GM12865 (cell line): ENCODE measurements around the gene B9D2.

ENCODE experiments used
- DNase-seq: peaks from one replicate; pipeline ENCODE4 v3.0.0; 2010; ENCODE audit warnings: low read depth
- H3K4me3 ChIP-seq: 2 replicates; pipeline ENCODE4 v1.5.1; 2011; ENCODE audit warnings: mild to moderate bottlenecking, low read depth, low read length, control low read depth
- TF ChIP-seq, protein P1 (sequence below): IDR thresholded peaks from 2 replicates; pipeline ENCODE4 v1.5.1; 2011; ENCODE audit warnings: low read length, control low read depth, low read depth, inconsistent platforms; ENCODE audit not compliant: insufficient read depth; ENCODE audit errors: missing control alignments

The B9D2 gene

DNA sequence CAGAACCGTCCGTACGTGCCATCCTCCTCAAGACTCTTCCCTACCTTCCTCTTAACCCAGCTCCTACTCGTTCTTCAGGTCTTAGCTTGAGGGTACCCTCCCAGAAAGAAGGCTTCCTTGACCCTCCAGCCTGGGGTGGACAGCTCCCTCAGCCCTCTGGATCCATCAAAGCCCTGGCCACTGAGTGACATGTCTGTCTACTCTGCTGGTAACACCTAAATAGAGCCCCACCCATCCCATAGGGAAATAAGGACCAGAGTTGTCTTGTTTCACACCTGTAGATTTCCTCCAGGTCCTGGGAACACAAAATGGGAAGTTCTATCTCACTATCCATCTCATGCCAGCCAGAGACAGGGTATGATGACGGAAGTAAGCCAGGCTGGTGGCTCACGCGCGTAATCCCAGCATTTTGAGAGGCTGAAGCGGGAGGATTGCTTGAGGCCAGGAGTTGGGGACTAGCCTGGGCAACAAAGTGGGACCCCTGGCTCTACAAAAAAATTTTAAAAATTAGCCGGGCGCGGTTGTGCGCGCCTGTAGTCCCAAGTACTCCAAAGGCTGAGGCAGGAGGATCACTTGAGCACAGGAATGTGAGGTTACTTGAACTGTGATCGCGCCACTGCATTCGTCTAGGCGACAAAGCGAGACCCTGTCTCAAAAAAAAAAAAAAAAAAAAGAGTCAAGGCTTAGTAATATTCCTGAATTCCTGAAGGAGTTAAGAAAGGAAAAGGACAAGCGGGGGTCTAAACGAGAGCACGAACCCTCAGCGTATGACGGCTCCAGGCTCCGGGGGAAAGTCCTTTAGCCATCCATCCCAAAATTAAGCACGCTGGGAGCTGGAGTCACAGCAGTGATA, 54.5 kb downstream of the B9D2 start:
- H3K4me3 ChIP-seq = peak overlapping the region; percentile 80
- TF ChIP-seq, protein P1, sequence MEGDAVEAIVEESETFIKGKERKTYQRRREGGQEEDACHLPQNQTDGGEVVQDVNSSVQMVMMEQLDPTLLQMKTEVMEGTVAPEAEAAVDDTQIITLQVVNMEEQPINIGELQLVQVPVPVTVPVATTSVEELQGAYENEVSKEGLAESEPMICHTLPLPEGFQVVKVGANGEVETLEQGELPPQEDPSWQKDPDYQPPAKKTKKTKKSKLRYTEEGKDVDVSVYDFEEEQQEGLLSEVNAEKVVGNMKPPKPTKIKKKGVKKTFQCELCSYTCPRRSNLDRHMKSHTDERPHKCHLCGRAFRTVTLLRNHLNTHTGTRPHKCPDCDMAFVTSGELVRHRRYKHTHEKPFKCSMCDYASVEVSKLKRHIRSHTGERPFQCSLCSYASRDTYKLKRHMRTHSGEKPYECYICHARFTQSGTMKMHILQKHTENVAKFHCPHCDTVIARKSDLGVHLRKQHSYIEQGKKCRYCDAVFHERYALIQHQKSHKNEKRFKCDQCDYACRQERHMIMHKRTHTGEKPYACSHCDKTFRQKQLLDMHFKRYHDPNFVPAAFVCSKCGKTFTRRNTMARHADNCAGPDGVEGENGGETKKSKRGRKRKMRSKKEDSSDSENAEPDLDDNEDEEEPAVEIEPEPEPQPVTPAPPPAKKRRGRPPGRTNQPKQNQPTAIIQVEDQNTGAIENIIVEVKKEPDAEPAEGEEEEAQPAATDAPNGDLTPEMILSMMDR = no peak
- peak; percentile 43 for DNase-seq

DNA sequence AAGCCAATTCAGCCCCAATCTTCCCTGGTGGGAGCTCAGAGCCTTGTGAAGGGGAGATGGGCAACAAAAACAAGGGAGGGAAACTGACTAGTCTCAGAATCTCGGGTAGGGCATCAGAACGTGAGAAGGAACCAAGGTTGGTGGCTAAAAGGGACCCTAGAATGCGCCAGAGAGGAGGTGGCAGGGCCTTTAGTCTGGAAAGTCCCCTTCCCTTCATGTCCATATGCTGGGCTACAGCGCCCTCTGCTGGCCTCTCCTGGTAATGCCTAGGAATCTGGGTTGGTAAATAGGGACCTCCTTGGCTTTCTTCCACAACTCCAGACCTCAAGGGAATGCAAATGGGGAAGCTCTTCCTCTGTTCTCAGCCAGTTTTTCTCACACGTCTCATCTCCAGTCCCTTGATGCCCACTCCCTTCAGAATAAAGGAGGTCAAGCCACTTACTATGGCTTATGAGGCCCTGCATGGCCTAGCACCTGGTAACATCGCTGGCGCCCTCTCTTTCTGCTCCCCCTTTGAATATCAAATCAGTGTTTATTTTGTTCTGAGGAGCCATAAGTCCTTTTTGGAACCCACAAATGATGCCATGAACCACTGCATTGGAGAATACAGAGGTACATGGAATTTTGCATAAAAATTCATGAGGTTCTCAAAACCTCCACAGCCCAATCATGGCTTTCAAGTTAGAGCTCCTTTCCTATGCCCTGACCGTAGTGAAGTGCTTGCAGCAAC, 55.3 kb downstream of the B9D2 start:
- TF ChIP-seq, protein P1 = peak; percentile 95
- DNase-seq = peak; percentile 92
- H3K4me3 ChIP-seq = peak overlapping the region; percentile 80

DNA sequence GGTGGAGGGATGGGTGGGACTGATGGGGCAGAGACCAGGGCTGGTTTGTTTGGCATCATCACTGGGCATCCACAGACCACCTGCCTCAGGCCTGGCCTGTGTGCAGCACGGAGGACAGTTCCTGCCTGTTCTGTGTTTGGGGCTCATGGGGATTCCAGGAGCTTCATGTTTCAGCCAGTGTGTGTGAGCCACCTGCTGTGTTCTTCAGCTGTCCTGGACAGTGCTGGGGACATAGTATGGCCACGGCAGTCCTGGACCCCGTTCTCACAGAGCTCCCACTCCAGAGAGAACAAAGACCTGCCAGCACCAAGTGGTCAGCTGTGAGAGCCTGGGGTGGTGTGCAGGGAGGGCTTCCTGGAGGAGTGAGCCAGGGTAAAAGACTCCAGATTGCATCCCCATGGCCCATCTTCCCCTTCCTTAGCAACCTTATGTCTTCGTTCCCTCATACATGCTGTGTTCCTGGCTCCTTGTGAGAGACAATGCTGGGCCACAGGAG, 55.9 kb downstream of the B9D2 start:
- TF ChIP-seq, protein P1 = no peak
- no peak for DNase-seq
- no peak overlapping the region for H3K4me3 ChIP-seq

DNA sequence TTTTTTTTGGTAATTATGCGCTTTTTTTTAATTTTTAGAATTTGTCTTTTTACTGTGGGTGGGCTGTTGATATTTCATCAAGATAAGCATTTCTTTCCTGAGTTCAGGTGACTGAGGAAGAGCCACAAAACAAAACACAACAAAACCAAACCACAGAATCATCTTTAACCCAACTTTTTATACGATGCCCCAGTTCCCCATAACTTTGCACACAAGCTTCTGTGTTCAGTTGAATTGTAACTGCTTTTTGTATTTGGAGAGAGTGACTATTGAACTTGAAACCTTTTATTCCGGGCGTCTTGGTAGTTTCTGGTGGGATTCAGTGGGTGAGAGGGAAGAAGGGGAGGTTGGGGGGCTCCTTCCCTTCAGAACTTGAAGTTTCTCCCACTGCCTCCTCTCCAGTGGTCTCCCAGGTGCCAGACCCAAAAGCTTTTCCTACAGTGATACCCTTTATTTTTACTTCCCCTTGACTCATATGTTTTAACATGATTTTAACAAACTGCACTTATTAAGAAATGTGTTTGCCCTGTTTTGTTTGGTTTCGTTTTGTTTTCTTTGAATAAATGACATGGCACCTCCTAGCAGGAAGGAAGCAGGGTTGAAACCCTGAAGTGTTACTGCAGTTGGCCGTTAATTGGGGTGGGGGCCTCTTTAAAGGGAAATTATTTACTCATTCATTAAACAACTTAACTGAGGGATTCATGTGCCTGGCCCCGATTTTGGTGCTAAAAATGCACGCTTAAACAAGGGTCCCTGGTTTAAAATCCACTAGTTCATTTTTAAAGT, 56.7 kb downstream of the B9D2 start:
- H3K4me3 ChIP-seq = no peak overlapping the region
- no peak for DNase-seq

DNA sequence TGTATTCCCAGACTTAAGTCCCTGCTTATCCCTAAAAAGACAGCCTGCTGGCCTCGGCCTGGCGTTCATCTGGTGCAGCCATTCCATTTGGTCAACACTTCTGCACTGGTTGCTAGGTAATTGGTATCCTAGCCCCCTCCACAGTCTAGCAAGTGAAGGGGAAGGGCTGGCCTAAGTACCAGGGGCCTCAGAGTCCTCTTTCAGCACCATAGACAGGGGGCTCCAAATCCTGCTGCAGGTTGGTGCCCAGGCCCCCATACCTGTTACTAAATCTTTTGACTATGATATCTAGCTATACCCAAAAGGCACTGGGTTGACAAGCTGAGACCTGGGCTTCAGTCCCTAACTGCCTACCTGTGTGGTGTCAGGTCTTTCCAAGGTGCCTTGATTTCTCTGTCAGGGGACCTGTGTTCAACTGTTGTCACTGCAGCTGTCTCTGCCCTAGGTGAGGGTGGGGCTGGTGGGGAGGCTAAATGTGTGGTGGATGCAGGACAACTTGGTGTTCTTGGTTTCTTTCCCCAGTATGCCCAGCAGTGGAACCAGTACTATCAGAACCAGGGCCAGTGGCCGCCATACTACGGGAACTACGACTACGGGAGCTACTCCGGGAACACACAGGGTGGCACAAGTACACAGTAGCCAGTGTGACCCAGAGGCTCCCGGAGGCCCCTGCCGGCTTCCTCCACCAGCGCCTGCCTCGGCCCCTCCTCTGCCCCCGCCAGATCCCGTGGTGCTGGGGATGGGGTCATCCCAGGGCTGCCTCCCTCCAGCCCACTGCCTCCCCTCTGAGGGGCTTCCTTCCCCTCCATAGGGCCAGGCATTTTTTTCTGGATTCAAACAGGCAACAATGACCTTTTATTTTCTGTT, 57.8 kb downstream of the B9D2 start:
- DNase-seq = no peak

More for the DNA sequence above, 56.7 kb downstream of the B9D2 start:
- TF ChIP-seq, protein P1 = no peak

More for the DNA sequence above, 57.8 kb downstream of the B9D2 start:
- no peak overlapping the region for H3K4me3 ChIP-seq
- TF ChIP-seq, protein P1 = no peak
